Superior temporal gyrus (tissue), 1 donor: Measurements from ENCODE around the gene RNF26.

ENCODE experiments used
- DNase-seq: peaks from one replicate; pipeline ENCODE4 v3.0.0-alpha.2; 2016; ENCODE audit errors: extremely low spot score

Gene RNF26

GRCh38 chr11:119334174-119334930 lies at the start of gene RNF26:
Gene RNF26 (plus strand): TSS chr11:119334527. CDS start chr11:119335123, 596 bp downstream.
- peak; percentile 99 for DNase-seq

DNA sequence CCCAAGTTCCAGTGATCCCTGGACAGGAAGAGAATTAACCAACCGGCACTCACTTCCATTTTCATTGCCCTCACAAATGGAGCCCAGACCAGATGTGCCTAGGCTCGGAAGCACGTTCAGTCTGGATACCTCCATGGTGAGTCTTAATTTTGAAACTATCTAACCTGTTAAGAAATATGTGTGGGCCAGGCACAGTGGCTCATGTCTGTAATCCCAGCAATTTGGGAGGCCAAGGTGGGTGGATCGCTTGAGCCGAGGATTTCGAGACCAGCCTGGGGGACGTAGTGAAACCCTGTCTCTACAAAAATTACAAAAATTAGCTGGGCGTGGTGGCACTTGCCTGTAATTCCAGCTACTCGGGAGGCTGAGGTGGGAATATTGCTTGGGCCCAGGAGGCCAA lies 48.9 kb upstream of the RNF26 start:
- no peak for DNase-seq

- DNase-seq: no peak
Observed at GRCh38 chr11:119288219-119288618, 46.1 kb upstream of the RNF26 start.

DNA sequence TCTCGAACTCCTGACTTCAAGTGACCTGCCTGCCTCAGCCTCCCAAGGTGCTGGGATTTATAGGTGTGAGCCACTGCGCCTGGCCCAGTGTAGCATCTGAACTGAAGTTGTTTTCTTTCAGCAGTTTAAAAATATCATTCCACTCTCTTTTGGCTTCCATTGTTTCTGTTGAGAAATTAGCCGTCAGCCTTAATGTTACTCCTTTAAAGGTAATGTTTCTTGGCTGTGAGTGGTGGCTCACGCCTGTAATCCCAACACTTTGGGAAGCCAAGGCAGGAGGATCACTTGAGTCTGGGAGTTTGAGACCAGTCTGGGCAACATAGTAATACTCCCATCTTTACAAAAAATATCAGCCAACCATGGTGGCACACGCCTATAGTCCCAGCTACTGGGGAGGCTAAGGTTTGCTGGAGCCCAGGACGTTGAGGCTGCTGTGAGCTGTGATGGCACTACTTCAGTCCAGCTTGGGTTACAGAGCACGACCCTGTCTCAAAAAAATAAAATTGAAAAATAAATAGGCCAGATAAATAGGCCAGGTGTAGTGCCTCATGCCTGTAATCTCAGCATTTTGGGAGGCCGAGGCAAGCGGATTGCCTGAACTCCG lies 43.3 kb upstream of the RNF26 start:
- no peak for DNase-seq

DNA sequence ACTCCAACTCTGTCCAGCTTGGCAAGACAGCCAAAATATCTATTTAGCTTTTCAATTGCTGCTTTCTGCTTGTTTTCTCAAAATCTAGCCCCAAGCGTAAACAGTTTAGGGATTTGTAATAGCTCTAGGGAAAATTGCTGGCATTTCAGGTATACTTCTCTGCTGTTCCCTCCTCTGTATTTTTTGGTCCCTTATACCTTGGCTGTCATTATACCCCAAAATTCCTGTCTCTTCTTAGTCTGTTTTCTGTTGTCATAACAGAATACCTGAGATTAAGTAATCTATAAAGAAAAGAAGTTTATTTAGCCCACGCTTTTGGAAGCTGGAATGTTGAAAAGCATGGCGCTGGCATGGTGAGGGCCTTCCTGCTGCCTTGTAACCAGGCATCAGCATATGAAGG lies 40.9 kb upstream of the RNF26 start:
- no peak for DNase-seq

DNA sequence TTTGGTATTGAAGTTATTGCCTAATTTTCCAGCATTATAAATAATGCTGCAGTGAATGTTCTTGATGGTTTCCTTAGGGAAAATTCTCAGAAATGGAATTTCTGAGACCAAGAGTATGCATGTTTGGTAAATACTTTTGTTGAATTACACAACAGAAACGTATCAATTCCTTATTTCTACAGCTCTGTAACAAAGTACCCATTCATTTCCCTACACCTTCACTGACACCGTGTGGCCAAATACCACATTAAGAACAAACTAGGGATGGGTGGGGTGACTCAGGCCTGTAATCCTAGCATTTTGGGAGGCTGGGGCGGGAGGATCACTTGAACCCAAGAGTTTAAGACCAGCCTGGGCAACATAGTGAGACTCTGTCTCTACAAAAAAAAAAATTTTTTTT lies 39.1 kb upstream of the RNF26 start:
- DNase-seq: no peak

GRCh38 chr11:119297938-119298337 lies 36.4 kb upstream of the RNF26 start:
- DNase-seq: no peak

- no peak for DNase-seq
Observed at GRCh38 chr11:119298726-119299125, 35.6 kb upstream of the RNF26 start.

DNA sequence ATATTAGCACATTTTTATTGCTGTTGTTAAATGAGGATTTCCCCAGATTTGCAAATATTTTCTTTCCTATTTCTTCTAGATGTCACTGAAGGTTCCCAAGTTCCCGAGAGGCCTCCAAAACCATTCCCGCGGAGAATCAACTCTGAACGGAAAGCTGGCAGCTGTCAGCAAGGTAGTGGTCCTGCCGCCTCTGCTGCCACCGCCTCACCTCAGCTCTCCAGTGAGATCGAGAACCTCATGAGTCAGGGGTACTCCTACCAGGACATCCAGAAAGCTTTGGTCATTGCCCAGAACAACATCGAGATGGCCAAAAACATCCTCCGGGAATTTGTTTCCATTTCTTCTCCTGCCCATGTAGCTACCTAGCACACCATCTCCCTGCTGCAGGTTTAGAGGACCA lies 34.9 kb upstream of the RNF26 start:
- no peak for DNase-seq

GRCh38 chr11:119300198-119300964 lies 33.9 kb upstream of the RNF26 start:
- no peak for DNase-seq

- DNase-seq: no peak
Observed at GRCh38 chr11:119303227-119303718, 31.1 kb upstream of the RNF26 start.

DNA sequence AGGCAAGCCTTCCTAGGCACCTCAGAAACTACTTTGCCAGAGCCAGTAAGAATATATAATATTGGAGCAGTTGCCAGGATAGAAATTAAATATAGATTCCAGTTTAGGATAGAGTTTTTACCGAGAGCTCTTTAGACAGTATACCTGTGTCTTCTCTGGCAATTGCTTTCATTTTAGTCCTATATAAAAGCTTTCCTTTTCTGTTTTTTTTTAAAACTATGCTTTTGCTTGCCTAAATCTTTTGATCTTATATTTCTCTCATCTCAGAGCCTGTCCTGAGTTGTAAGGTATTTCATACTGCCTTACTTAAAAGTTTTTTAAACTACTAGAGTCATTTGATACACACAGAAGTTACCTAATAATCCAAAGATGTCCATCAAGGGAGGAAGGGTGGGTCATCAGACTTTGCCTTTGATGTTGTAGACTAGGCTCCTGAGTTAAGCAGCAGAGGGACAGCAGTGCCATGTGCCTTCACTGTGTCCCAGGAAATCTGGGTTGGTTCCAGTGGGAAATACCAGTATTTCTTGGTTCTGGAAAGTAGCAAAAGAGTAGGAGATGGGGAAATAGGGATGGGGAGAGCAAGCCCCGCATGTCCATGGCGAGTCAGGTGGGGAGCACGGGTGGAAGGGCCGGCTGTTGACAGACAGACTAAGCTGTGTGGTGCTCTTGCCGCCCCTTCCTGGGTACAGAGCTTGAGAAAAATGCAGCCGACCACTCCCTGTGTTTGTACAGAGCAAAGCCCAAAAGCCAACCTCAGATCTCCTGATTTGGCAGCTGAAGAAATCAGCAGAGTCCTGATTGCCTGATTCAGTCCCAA lies 28.6 kb upstream of the RNF26 start:
- DNase-seq: no peak

DNA sequence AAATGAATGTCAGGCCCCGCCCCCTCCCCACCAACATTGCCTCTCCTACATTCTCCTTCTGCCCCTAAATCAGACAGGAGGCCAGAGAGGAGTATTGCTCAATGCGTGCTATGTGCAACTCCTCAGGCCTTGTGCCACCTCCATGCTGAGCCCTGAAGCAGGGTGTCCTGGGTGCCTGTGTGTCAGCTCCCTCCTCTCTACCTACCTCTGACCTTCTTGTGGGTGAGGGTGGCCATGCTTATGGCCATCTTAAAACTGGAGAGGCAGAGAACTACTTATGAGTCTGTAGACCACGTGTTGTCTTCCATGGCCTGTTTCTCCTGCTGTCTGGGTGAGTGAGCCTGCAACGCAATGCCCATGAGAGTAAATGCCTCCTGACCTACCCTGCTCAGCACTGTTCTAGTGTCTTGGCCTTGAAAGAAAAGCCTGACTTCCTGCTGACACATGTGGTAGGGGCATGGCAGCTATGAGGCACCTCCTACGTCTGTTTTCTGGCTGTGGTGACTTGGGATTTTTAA lies 27.9 kb upstream of the RNF26 start:
- no peak for DNase-seq

GRCh38 chr11:119307219-119307618 lies 27.1 kb upstream of the RNF26 start:
- DNase-seq: no peak

DNA sequence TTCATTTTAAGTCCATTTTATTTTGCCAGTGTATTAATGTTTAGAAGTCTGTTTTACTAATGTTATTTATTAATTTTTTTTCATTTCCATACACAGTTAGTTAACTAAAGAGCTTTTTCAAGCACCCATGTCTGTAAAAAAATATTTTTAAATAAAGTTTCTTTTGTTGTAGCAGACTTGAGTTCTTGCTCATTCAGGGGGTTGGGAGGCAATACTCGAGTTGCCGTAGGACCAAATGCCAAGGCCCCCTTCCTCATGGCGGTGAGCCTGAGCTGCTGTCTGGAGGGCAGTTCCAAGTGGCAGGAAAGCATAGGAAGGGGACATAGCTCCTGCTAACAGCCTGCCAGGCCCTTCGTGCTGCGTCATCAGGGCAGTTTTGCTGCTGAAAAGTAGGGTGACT lies 26.4 kb upstream of the RNF26 start:
- no peak for DNase-seq

DNA sequence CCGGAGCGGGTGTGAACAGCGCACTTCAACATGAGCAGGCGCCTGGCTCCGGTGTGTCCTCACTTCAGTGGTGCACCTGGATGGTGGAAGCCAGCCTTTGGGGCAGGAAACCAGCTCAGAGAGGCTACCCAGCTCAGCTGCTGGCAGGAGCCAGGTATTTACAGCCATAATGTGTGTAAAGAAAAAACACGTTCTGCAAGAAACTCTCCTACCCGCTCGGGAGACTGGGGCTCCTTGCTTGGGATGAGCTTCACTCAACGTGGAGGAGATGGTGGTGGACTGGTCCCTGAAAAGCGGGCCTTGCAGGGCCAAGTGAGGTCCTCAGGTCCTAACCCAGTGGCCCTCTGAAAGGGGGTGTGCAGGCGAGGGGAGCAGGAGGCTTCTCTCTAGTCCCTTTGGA lies 24.9 kb upstream of the RNF26 start:
- no peak for DNase-seq

DNA sequence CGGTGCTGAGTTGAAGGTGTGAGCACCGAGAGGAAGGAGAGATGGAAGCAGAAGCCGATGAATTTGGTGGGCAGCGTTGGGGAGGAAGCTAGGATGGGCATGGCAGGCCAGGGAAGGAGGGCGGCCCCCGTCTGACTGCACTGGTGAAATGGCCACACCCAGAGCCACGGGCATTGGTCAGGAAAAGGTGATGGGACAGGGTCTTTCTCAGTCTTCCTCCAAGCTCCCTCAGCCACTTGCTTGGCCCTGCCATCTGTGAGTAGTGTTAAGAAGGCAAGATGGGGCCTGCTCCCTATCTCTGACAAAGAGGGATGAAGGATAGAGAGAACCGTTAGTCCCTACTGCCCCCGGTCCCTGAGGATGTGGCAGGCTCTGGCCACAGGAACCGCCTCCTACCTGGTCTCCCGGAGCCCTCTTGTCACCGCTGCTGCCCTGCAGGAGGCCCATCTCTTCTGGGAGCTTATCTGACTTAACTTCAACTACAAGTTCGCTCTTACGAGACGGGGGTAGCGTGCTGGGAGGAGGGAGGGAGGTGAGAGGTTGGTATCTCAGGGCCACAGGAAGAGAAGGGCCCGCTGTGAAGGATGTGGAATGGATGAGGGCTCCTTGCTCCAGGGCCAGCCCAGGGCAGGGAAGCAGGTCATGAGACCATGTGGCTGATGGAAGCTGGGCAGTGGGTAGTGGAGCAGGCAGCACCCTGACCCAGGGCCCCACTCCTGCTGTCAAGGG lies 24.2 kb upstream of the RNF26 start:
- no peak for DNase-seq

- DNase-seq: no peak
Observed at GRCh38 chr11:119310682-119311052, 23.7 kb upstream of the RNF26 start.

- no peak for DNase-seq
Observed at GRCh38 chr11:119314726-119315125, 19.6 kb upstream of the RNF26 start.

DNA sequence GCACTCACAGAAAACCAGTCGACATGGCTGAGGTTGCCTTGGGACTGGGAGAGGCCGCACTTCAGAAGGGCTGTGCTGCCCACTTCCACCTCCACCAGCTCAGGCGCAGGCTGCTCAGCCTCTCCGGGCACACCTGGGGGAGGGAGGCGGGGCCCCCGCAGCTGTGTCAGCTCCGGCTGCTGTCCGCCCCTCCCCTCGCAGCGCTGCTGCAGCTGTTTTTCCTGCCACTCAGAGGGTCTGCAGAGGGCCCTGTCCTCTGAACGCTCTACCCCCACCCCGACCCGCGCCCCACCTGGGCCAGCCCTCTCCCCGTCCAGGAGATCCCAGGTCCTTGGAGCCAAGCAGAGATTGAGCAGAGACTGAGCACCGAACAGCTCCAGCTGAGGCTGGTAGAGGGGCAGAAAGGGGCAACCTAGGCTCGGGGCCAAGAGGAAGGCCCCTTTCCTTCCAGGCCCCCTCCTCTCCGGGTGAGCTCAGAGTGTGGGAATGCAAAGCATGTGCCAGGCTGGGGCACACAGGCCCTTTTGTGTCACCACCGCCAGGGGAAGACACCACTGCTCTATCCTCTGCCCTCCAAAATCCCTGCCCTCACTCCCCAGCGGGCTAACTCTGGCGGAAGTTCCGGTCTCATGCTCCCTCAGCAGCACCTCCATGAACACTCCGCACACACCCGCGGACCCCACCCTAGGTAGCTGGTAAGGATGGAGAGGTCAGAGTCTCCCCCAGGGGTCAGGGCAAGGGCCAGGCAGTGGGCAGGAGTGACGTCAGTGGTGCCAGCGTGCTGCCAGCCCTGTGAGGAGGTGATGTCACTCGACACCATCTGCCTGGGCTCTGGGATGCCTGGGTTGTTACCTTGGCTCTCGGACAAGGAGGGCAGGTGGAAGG lies 19.0 kb upstream of the RNF26 start:
- peak; percentile 69 for DNase-seq
